ENCODE results near the gene CELSR2. TPM values are rescaled to one million over a fixed set of nuclear protein-coding genes. Genes with fewer than 3 reads are reported as not detected.
"Not testable (repeated sequence)": the region's sequence is repeated elsewhere in the genome, so short reads cannot be mapped to it uniquely, and the experiment has no call there.

CELSR2 gene
- total and polyA plus RNA-seq, 2 donors (not counting 1 experiment from before 2014, with no cell fraction given): 0.57 to 2.7 TPM

DNA sequence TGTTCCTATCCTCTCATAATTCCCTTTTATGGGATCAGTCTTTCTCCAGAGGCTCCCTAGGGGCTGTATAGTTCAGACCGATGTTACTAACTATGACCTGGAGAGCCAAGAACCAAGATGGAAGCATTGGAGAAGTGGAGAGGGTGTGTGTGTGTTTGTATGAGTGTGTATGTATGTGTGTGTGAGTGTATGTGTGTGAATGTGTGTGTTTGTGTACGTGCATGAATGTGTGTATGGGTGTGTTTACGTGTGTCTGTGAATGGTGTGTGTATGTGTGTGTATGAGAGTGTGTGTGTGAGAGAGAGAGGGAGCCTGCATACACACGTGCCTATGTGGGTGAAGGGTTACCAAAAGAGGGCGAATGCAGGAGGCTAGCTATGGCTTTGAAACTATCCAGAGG lies 52.5 kb downstream of the CELSR2 start:
- Histone ChIP-seq H3K9me3 (ENCODE audit: control extremely low read depth in 1 of 3, control insufficient read depth in 2 of 3, insufficient read depth in 1 of 3, low read length in 2 of 3) (peaks cover 0 to 3% (median 0%) of the 10 kb centered on the region in 3 donors), H3K27me3 (replicated peaks in 1 of 4; ENCODE audit: control extremely low read depth in 1 of 4, control insufficient read depth in 3 of 4, insufficient read depth in 4 of 4, low read length in 3 of 4) (peaks cover 0 to 47% (median 14%) of the 10 kb centered on the region in 4 experiments), H3K9ac (ENCODE audit: low read length) (no peak overlapping the region), H3K79me2 (ENCODE audit: control insufficient read depth, insufficient read depth, low read length) (no peaks in the 10 kb centered on the region), H4K20me1 (ENCODE audit: control insufficient read depth, insufficient read depth, low read length, poor library complexity, severe bottlenecking) (no peaks in the 10 kb centered on the region), H3K4me3 (ENCODE audit: control extremely low read depth in 1 of 5, extremely low read depth in 1 of 5, insufficient read depth in 1 of 5, low read depth in 2 of 5, low read length in 4 of 5) (no peak overlapping the region), H3K36me3 (replicated peaks in 1 of 2; ENCODE audit: control extremely low read depth in 1 of 2, control insufficient read depth in 1 of 2, extremely low read depth in 1 of 2, insufficient read depth in 2 of 2, low read length in 1 of 2) (no peaks in the 10 kb centered on the region), H3K27ac (ENCODE audit: low read length in 2 of 2) (no peak overlapping the region), H2AFZ (ENCODE audit: insufficient read depth, low read depth, low read length, poor library complexity, severe bottlenecking) (no peak overlapping the region), H3K4me2 (replicated peaks; ENCODE audit: low read depth, low read length, poor library complexity, severe bottlenecking) (no peak overlapping the region), H3K4me1 (ENCODE audit: control insufficient read depth in 2 of 2, insufficient read depth in 2 of 2, low read length in 2 of 2) (peaks cover 5 to 9% of the 10 kb centered on the region in 2 donors)
- no peak for DNase-seq
- no peak for TF ChIP-seq EZH2 (IDR thresholded peaks at IDR 0.05; ENCODE audit: borderline replicate concordance, insufficient read depth, low read depth, low read length, poor library complexity, severe bottlenecking)
- TF ChIP-seq, protein P1, sequence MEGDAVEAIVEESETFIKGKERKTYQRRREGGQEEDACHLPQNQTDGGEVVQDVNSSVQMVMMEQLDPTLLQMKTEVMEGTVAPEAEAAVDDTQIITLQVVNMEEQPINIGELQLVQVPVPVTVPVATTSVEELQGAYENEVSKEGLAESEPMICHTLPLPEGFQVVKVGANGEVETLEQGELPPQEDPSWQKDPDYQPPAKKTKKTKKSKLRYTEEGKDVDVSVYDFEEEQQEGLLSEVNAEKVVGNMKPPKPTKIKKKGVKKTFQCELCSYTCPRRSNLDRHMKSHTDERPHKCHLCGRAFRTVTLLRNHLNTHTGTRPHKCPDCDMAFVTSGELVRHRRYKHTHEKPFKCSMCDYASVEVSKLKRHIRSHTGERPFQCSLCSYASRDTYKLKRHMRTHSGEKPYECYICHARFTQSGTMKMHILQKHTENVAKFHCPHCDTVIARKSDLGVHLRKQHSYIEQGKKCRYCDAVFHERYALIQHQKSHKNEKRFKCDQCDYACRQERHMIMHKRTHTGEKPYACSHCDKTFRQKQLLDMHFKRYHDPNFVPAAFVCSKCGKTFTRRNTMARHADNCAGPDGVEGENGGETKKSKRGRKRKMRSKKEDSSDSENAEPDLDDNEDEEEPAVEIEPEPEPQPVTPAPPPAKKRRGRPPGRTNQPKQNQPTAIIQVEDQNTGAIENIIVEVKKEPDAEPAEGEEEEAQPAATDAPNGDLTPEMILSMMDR (IDR thresholded peaks at IDR 0.05): no peak
- 91% methylated on average over 5 of the region's 5 CpGs for WGBS (ENCODE audit: insufficient coverage)
- POLR2A ChIA-PET: interaction anchor here (0.6 kb wide), 1 partner anchor 200 kb away, joined by 4 read pairs; no protein-coding TSS in a partner anchor
- no peak for ATAC-seq (ENCODE audit: low read depth)
- Mint-ChIP-seq H3K27ac (no peak overlapping the region), H3K27me3 (peaks cover 15% of the 10 kb centered on the region), H3K9me3 (ENCODE audit: insufficient read depth) (no peaks in the 10 kb centered on the region), H3K4me3 (no peak overlapping the region), H3K4me1 (peaks cover under 1% of the 10 kb centered on the region)
- intact Hi-C loops (cut with micrococcal nuclease): no loop called here
- CTCF ChIA-PET: no interaction called here

DNA sequence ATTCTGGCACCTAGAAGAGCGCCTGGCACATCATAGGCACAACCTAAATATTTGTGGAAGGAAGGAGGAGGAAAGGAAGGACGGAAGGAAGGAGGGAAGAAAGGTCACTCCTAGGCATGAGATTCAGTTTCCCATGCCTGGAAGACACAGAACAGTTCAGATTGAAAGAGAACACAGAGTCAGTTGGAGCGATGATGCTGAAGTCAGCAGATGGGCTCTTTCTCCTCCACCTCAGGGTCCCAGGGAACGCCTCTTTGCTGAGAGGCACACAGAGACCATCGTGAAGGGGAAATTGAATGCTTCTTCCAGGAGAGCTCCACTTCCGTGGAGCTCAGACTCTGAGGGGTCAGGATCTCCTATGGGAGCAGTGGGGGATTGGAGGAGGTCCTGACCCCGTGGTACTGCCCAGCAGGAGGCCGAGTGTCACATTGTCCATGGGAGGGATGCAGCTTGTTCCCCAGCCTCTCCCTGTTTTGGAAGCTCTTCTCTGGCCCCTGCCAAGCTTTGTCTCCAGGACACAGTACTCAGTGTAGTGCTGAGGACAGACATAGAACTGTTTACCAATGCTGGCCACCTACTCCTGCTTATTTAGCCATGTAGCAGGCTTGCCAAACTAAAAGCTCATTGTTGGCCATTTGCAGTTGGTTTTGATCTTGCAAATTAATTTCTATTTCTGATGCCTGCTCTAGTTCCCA lies 55.0 kb downstream of the CELSR2 start:
- DNase-seq (no peak), ATAC-seq (ENCODE audit: low read depth) (no peak)
- Histone ChIP-seq H4K20me1 (ENCODE audit: control insufficient read depth, insufficient read depth, low read length, poor library complexity, severe bottlenecking) (no peaks in the 10 kb centered on the region), H3K4me3 (ENCODE audit: control extremely low read depth in 1 of 5, extremely low read depth in 1 of 5, insufficient read depth in 1 of 5, low read depth in 2 of 5, low read length in 4 of 5) (no peak overlapping the region), H3K4me1 (ENCODE audit: control insufficient read depth in 2 of 2, insufficient read depth in 2 of 2, low read length in 2 of 2) (peaks cover 19 to 20% of the 10 kb centered on the region in 2 donors), H2AFZ (ENCODE audit: insufficient read depth, low read depth, low read length, poor library complexity, severe bottlenecking) (no peak overlapping the region), H3K36me3 (replicated peaks in 1 of 2; ENCODE audit: control extremely low read depth in 1 of 2, control insufficient read depth in 1 of 2, extremely low read depth in 1 of 2, insufficient read depth in 2 of 2, low read length in 1 of 2) (no peaks in the 10 kb centered on the region), H3K27ac (ENCODE audit: low read length in 2 of 2) (no peak overlapping the region), H3K9ac (ENCODE audit: low read length) (no peak overlapping the region), H3K9me3 (ENCODE audit: control extremely low read depth in 1 of 3, control insufficient read depth in 2 of 3, insufficient read depth in 1 of 3, low read length in 2 of 3) (peaks cover 0 to 3% (median 0%) of the 10 kb centered on the region in 3 donors), H3K27me3 (replicated peaks in 1 of 4; ENCODE audit: control extremely low read depth in 1 of 4, control insufficient read depth in 3 of 4, insufficient read depth in 4 of 4, low read length in 3 of 4) (peaks cover 0 to 35% (median 14%) of the 10 kb centered on the region in 4 experiments), H3K79me2 (ENCODE audit: control insufficient read depth, insufficient read depth, low read length) (no peaks in the 10 kb centered on the region), H3K4me2 (replicated peaks; ENCODE audit: low read depth, low read length, poor library complexity, severe bottlenecking) (no peak overlapping the region)
- TF ChIP-seq, protein P1 (IDR thresholded peaks at IDR 0.05): no peak
- no peak for TF ChIP-seq EZH2 (IDR thresholded peaks at IDR 0.05; ENCODE audit: borderline replicate concordance, insufficient read depth, low read depth, low read length, poor library complexity, severe bottlenecking)
- Mint-ChIP-seq H3K27me3 (peaks cover 4% of the 10 kb centered on the region), H3K27ac (no peak overlapping the region), H3K9me3 (ENCODE audit: insufficient read depth) (no peaks in the 10 kb centered on the region), H3K4me1 (peaks cover 14% of the 10 kb centered on the region), H3K4me3 (no peak overlapping the region)
- intact Hi-C loops (cut with micrococcal nuclease): no loop called here
- WGBS (ENCODE audit: insufficient coverage): 78% methylated on average over 4 of the region's 8 CpGs
- ChIA-PET POLR2A (no interaction called here), CTCF (interaction anchor here (4.2 to 5.1 kb wide), 2 partner anchors 27 to 95 kb away, joined by 27 read pairs; partner anchors contain the start of gene SORT1)

DNA sequence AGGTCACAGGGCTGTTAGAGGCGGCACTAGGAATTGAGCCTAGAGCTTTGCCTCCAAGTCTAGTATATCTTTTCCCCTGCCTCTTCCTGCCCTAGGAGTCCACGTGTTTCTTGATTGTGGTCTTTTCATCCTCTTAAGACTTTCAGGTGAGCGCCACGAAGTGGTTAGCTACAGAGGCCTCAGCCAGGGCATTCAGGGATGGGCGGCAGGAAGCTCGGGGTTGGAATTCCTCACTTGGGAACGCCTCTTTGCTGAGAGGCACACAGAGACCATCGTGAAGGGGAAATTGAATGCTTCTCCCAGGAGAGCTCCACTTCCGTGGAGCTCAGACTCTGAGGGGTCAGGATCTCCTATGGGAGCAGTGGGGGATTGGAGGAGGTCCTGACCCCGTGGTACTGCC lies 56.7 kb downstream of the CELSR2 start:
- DNase-seq; H3K9ac ChIP-seq (ENCODE audit: low read length); H4K20me1 ChIP-seq (ENCODE audit: control insufficient read depth, insufficient read depth, low read length, poor library complexity, severe bottlenecking); H3K4me3 ChIP-seq (ENCODE audit: control extremely low read depth in 1 of 5, extremely low read depth in 1 of 5, insufficient read depth in 1 of 5, low read depth in 2 of 5, low read length in 4 of 5); H3K9me3 ChIP-seq (ENCODE audit: control extremely low read depth in 1 of 3, control insufficient read depth in 2 of 3, insufficient read depth in 1 of 3, low read length in 2 of 3); H3K27me3 Mint-ChIP-seq; H3K4me3 Mint-ChIP-seq; H3K4me2 ChIP-seq (replicated peaks; ENCODE audit: low read depth, low read length, poor library complexity, severe bottlenecking); intact Hi-C loops (cut with micrococcal nuclease); H3K27ac ChIP-seq (ENCODE audit: low read length in 2 of 2); H3K27ac Mint-ChIP-seq; H3K36me3 ChIP-seq (replicated peaks in 1 of 2; ENCODE audit: control extremely low read depth in 1 of 2, control insufficient read depth in 1 of 2, extremely low read depth in 1 of 2, insufficient read depth in 2 of 2, low read length in 1 of 2); H2AFZ ChIP-seq (ENCODE audit: insufficient read depth, low read depth, low read length, poor library complexity, severe bottlenecking); H3K79me2 ChIP-seq (ENCODE audit: control insufficient read depth, insufficient read depth, low read length); H3K9me3 Mint-ChIP-seq (ENCODE audit: insufficient read depth); ATAC-seq (ENCODE audit: low read depth); POLR2A ChIA-PET: not testable (repeated sequence)
- CTCF ChIA-PET: interaction anchor here (4.2 to 5.1 kb wide), 2 partner anchors 28 to 93 kb away, joined by 27 read pairs; partner anchors contain the start of gene SORT1
- 94% methylated on average over 6 of the region's 10 CpGs for WGBS (ENCODE audit: insufficient coverage)
- peaks cover 14% of the 10 kb centered on the region for H3K4me1 Mint-ChIP-seq
- Histone ChIP-seq H3K4me1 (ENCODE audit: control insufficient read depth in 2 of 2, insufficient read depth in 2 of 2, low read length in 2 of 2) (peaks cover 19 to 20% of the 10 kb centered on the region in 2 donors), H3K27me3 (replicated peaks in 1 of 4; ENCODE audit: control extremely low read depth in 1 of 4, control insufficient read depth in 3 of 4, insufficient read depth in 4 of 4, low read length in 3 of 4) (peaks cover 0 to 22% (median 11%) of the 10 kb centered on the region in 4 experiments)

Data from B cell (primary cell).